Thyroid gland (tissue), 4 donors: ENCODE results near the gene POLL. TPM values are rescaled to one million over a fixed set of nuclear protein-coding genes. Genes with fewer than 3 reads are reported as not detected.

Experiments used
- DNase-seq, 2 donors: peaks; one replicate each; pipeline ENCODE4 v3.0.0-alpha.2; 2019
- H3K27ac ChIP-seq, 3 donors: fragments of 200-600 bp; sonication (generic); 1 replicate in 2 of 3; 2 replicates in 1 of 3; pipeline ENCODE4 v1.5.1; 2016 to 2019; ENCODE audit warnings: mild to moderate bottlenecking in 1 of 3, moderate library complexity in 1 of 3
- H3K27me3 ChIP-seq: fragments of 200-600 bp; sonication (generic); one replicate; pipeline ENCODE4 v1.5.1; 2019
- H3K36me3 ChIP-seq, 2 donors: fragments of 200-600 bp; sonication (generic); one replicate each; pipeline ENCODE4 v1.5.1; 2016 to 2019
- H3K4me1 ChIP-seq, 2 donors: fragments of 200-600 bp; sonication (generic); one replicate each; pipeline ENCODE4 v1.5.1; 2017 to 2019
- H3K4me3 ChIP-seq, 3 donors: fragments of 200-600 bp; sonication (generic); replicated peaks in 1 of 3; 1 replicate in 2 of 3; 2 replicates in 1 of 3; pipeline ENCODE4 v1.5.1; 2016; ENCODE audit warnings: mild to moderate bottlenecking in 1 of 3
- H3K9me3 ChIP-seq: fragments of 200-600 bp; sonication (generic); one replicate; pipeline ENCODE4 v1.5.1; 2017
- CTCF ChIP-seq, 6 experiments: fragments of 200-600 bp in 3 of 6; fragments of 450-650 bp in 3 of 6; sonication (generic) in 3 of 6; IDR thresholded peaks; one replicate each; pipeline ENCODE4 v1.5.1; 2016 to 2019; ENCODE audit warnings: antibody characterized with exemption in 6 of 6, mild to moderate bottlenecking in 2 of 6, inconsistent platforms in 1 of 6, moderate library complexity in 1 of 6
- POLR2A ChIP-seq, 2 donors: fragments of 450-650 bp; IDR thresholded peaks; one replicate each; pipeline ENCODE4 v1.6.1; 2017; ENCODE audit warnings: antibody characterized with exemption in 2 of 2, mild to moderate bottlenecking in 2 of 2, moderate library complexity in 1 of 2
- WGBS, 2 donors: methylation state at CpG; one replicate each; pipeline ENCODE4 v1.1.5; 2017; 5-methylcytosine and 5-hydroxymethylcytosine counted together
- intact Hi-C: fragments of 100-400 bp; cut with DNase I; formaldehyde crosslinking; loops from one replicate; pipeline ENCODE4 v1.15.1; 2023
- total RNA-seq, 4 donors: library from RNA; depleted of rRNA; stranded (reverse); fragments of >200 nt; gene quantifications; one replicate each; pipeline ENCODE4 v1.2.3, GENCODE V29; 2016

POLL gene
- total RNA-seq, 4 donors from 2014 or later = 26.2 to 34.9 (median 33.1) TPM

DNA sequence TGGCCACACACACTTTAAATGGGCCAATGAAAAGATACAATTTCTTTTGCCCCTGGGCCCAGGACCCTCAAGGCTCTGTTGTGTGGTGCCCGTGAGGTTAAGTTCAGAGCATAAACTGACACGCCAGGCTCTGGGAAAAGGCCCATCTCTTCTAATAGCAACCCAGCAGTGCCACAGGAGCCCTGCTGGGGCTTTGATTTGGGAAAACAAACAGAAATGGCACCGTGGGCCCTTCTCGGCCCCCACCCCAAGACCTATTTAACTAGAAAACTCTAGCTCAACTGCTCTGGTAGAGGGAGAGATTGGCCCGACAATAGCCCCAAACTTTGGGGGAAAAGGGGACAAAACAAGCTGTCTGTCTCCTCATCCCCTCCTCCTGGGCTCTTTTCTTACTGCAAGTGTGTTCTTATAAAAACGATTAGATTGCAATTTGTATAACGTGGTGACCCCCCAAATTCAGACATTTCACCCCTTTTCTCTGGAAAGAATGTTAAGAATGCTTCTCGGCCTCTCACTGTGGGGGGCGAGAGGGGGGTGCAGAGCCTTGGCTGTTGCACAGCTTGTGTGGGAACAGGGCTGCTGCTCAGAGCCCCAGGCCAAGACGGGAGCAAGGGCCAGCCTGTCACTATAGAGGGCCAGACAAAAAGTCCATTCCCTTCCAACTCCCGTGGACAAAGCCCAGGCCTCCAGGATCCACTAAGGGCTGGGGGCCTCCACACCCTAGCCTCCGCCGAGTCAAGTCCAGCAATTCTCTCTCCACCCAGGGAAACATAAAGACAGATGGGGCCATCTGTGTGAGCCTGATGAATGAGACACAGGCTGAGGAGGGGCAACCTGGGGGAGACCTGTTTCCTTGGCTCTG, 26.8 kb upstream of the POLL start:
- Histone ChIP-seq H3K9me3 (no peaks in the 10 kb centered on the region), H3K4me1 (peaks cover 2 to 4% of the 10 kb centered on the region in 2 donors), H3K4me3 (no peak overlapping the region), H3K27me3 (no peaks in the 10 kb centered on the region), H3K36me3 (peaks cover 17 to 19% of the 10 kb centered on the region in 2 donors), H3K27ac (no peak overlapping the region)
- no peak for TF ChIP-seq POLR2A (IDR thresholded peaks at IDR 0.05)
- no peak for TF ChIP-seq CTCF (IDR thresholded peaks at IDR 0.05)
- no peak for DNase-seq
- intact Hi-C loops = no loop called here
- WGBS, 2 donors = 68 to 81% methylated on average over 8 to 13 of the region's 13 CpGs

GRCh38 chr10:101613646-101614045, 25.6 kb upstream of the POLL start:
- 95 to 100% methylated on average over 3 of the region's 3 CpGs for WGBS, 2 donors
- peaks cover 2 to 4% of the 10 kb centered on the region in 2 donors for H3K4me1 ChIP-seq
- H3K4me3 ChIP-seq = no peak overlapping the region
- no peak overlapping the region for H3K27ac ChIP-seq
- peak in 1 of 2 donors; percentile 16 for DNase-seq
- no peaks in the 10 kb centered on the region for H3K27me3 ChIP-seq
- peaks cover 25 to 30% of the 10 kb centered on the region in 2 donors for H3K36me3 ChIP-seq
- intact Hi-C loops = no loop called here
- TF ChIP-seq POLR2A (IDR thresholded peaks at IDR 0.05) = no peak
- TF ChIP-seq CTCF (IDR thresholded peaks at IDR 0.05) = no peak
- no peaks in the 10 kb centered on the region for H3K9me3 ChIP-seq

- TF ChIP-seq POLR2A (IDR thresholded peaks at IDR 0.05) = no peak
- TF ChIP-seq CTCF (IDR thresholded peaks at IDR 0.05) = no peak
- Histone ChIP-seq H3K27me3 (no peaks in the 10 kb centered on the region), H3K27ac (no peak overlapping the region), H3K9me3 (no peaks in the 10 kb centered on the region), H3K36me3 (peaks cover 25 to 36% of the 10 kb centered on the region in 2 donors), H3K4me1 (peaks cover 2 to 4% of the 10 kb centered on the region in 2 donors), H3K4me3 (no peak overlapping the region)
- peak; percentile 13 to 20 for DNase-seq
- 54 to 60% methylated on average over 3 to 10 of the region's 10 CpGs for WGBS, 2 donors
- intact Hi-C loops = no loop called here
Observed at GRCh38 chr10:101612872-101613271, 24.8 kb upstream of the POLL start.

DNA sequence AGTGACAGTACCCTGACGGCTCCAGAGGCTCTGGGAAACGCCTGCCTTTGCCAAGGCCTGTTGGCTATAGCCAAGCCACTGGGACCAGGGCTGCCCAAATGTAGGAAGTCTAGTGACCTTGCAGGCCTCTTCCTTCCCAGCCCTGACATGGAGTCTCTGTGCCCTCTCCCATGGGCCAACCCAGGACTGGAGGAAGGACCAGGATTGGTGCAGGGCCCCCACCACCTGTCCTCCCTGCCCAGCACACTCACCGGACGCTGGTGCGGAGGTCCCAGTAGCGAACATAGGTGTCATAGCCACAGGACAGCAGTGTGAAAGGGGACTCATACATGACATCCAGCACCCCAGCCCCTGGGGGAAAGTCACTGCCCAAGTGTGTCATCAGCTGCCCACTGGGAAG, 24.0 kb upstream of the POLL start:
- no peak for DNase-seq
- H3K9me3 ChIP-seq = no peaks in the 10 kb centered on the region
- peaks cover 25 to 37% of the 10 kb centered on the region in 2 donors for H3K36me3 ChIP-seq
- no peak for TF ChIP-seq POLR2A (IDR thresholded peaks at IDR 0.05)
- no peak for TF ChIP-seq CTCF (IDR thresholded peaks at IDR 0.05)
- 88 to 92% methylated on average over 4 to 6 of the region's 6 CpGs for WGBS, 2 donors
- H3K4me1 ChIP-seq = peaks cover 2 to 4% of the 10 kb centered on the region in 2 donors
- no peak overlapping the region for H3K27ac ChIP-seq
- no peak overlapping the region for H3K4me3 ChIP-seq
- intact Hi-C loops = no loop called here
- H3K27me3 ChIP-seq = no peaks in the 10 kb centered on the region
